GM12892 (cell line): ENCODE data around the gene ABCB9.

Experiments used
- DNase-seq: peaks from one replicate; pipeline ENCODE4 v3.0.0; 2011; ENCODE audit not compliant: insufficient read length
- FAIRE-seq: peaks from 2 replicates; lab custom pipeline; 2011; peaks lifted over from hg19 to GRCh38; lab: Jason Lieb, UNC
- POLR2A ChIP-seq: IDR thresholded peaks from 2 replicates; pipeline ENCODE4 v1.6.1; 2011; ENCODE audit warnings: low read depth, low read length, control low read depth
- POLR2AphosphoS5 ChIP-seq: IDR thresholded peaks from 2 replicates; pipeline ENCODE4 v1.6.1; 2011; ENCODE audit warnings: low read depth, low read length, control low read depth
- TAF1 ChIP-seq: IDR thresholded peaks from 2 replicates; pipeline ENCODE4 v1.6.1; 2011; ENCODE audit warnings: low read depth, mild to moderate bottlenecking, control low read depth, low read length, borderline replicate concordance

ABCB9 gene

GRCh38 chr12:122999986-123000420 lies 33.7 kb upstream of the ABCB9 start:
- no peak for DNase-seq
- FAIRE-seq: no peak
- TF ChIP-seq TAF1 (no peak), POLR2AphosphoS5 (no peak), POLR2A (no peak)

GRCh38 chr12:122999196-122999946 lies 33.1 kb upstream of the ABCB9 start:
- TF ChIP-seq TAF1: no peak
- TF ChIP-seq POLR2A: no peak
- FAIRE-seq (no peak), DNase-seq (no peak)

GRCh38 chr12:122998316-122998715 lies 32.1 kb upstream of the ABCB9 start:
- TF ChIP-seq POLR2A (no peak), POLR2AphosphoS5 (no peak), TAF1 (no peak)
- no peak for FAIRE-seq
- DNase-seq: no peak

- TF ChIP-seq POLR2A: no peak
- no peak for TF ChIP-seq POLR2AphosphoS5
- TF ChIP-seq TAF1: no peak
- no peak for DNase-seq
Observed at GRCh38 chr12:122997343-122998250, 31.3 kb upstream of the ABCB9 start.

GRCh38 chr12:122996621-122997342 lies 30.5 kb upstream of the ABCB9 start:
- TF ChIP-seq TAF1 (no peak), POLR2AphosphoS5 (no peak), POLR2A (no peak)
- no peak for FAIRE-seq
- no peak for DNase-seq

More at GRCh38 chr12:122997343-122998250, 31.3 kb upstream of the ABCB9 start:
- no peak for FAIRE-seq

- TF ChIP-seq POLR2AphosphoS5: no peak
- TF ChIP-seq TAF1: no peak
- TF ChIP-seq POLR2A: no peak
- no peak for DNase-seq
- FAIRE-seq: no peak
Observed at GRCh38 chr12:122996188-122996601, 29.9 kb upstream of the ABCB9 start.

- FAIRE-seq (no peak), DNase-seq (no peak)
- TF ChIP-seq POLR2AphosphoS5 (no peak), TAF1 (no peak)
Observed at GRCh38 chr12:122995503-122996187, 29.4 kb upstream of the ABCB9 start.

- FAIRE-seq (no peak), DNase-seq (no peak)
- no peak for TF ChIP-seq POLR2A
- TF ChIP-seq POLR2AphosphoS5: no peak
Observed at GRCh38 chr12:122994781-122995502, 28.7 kb upstream of the ABCB9 start.

GRCh38 chr12:122994140-122994675 lies 27.9 kb upstream of the ABCB9 start:
- TF ChIP-seq TAF1: no peak
- no peak for TF ChIP-seq POLR2A
- TF ChIP-seq POLR2AphosphoS5: no peak
- FAIRE-seq: no peak
- no peak for DNase-seq

GRCh38 chr12:122992386-122992785 lies 26.1 kb upstream of the ABCB9 start:
- TF ChIP-seq TAF1 (no peak), POLR2AphosphoS5 (no peak), POLR2A (no peak)
- no peak for DNase-seq
- no peak for FAIRE-seq
